GM23338 (cell line): Measurements from ENCODE around the gene SLU7. TPM values are rescaled to one million over a fixed set of nuclear protein-coding genes. Genes with fewer than 3 reads are reported as not detected.

ENCODE experiments used
- ATAC-seq: fragments of 200-7000 bp; cut with Tn5 transposase; 3 replicates; pipeline ENCODE4 v1.9.1; 2020
- DNase-seq: peaks from one replicate; pipeline ENCODE4 v3.0.0-alpha.2; 2015; ENCODE audit warnings: low spot score
- H2AFZ ChIP-seq: fragments of 200-600 bp; sonication (generic); 2 replicates; pipeline ENCODE4 v1.8.0; 2016; ENCODE audit warnings: antibody characterized with exemption, mild to moderate bottlenecking, moderate library complexity
- H3F3A ChIP-seq: fragments of 200-600 bp; sonication (generic); replicated peaks from 2 replicates; pipeline ENCODE4 v1.8.0; 2017; ENCODE audit warnings: antibody characterized with exemption, mixed run types, low read depth
- H3K27ac ChIP-seq: fragments of 200-600 bp; sonication (generic); 2 replicates; pipeline ENCODE4 v1.6.1; 2016; ENCODE audit warnings: low read depth
- H3K27me3 ChIP-seq: fragments of 200-600 bp; sonication (generic); 2 replicates; pipeline ENCODE4 v1.8.0; 2016; ENCODE audit warnings: mild to moderate bottlenecking, mixed run types, moderate library complexity; ENCODE audit not compliant: insufficient read depth
- H3K36me3 ChIP-seq: fragments of 200-600 bp; sonication (generic); 2 replicates; pipeline ENCODE4 v1.8.0; 2016; ENCODE audit warnings: mild to moderate bottlenecking; ENCODE audit not compliant: insufficient read depth
- H3K4me1 ChIP-seq: fragments of 200-600 bp; sonication (generic); 2 replicates; pipeline ENCODE4 v1.8.0; 2016; ENCODE audit warnings: mild to moderate bottlenecking, moderate library complexity; ENCODE audit not compliant: insufficient read depth
- H3K4me2 ChIP-seq: fragments of 200-600 bp; sonication (generic); 2 replicates; pipeline ENCODE4 v1.7.1; 2017; ENCODE audit warnings: mixed run types
- H3K4me3 ChIP-seq: fragments of 200-600 bp; sonication (generic); 2 replicates; pipeline ENCODE4 v1.6.1; 2016; ENCODE audit warnings: mixed run types
- H3K79me2 ChIP-seq: fragments of 200-600 bp; sonication (generic); replicated peaks from 2 replicates; pipeline ENCODE4 v1.8.0; 2017; ENCODE audit warnings: mild to moderate bottlenecking; ENCODE audit not compliant: insufficient read depth
- H3K9me2 ChIP-seq: fragments of 200-600 bp; sonication (generic); 2 replicates; pipeline ENCODE4 v1.8.0; 2017; ENCODE audit not compliant: insufficient read depth
- H4K20me1 ChIP-seq: fragments of 200-600 bp; sonication (generic); replicated peaks from 2 replicates; pipeline ENCODE4 v1.8.0; 2017; ENCODE audit warnings: mild to moderate bottlenecking; ENCODE audit not compliant: insufficient read depth
- H3K27ac Mint-ChIP-seq: 2 replicates; pipeline ENCODE4 v1.8.0; 2020; ENCODE audit warnings: inconsistent platforms, mild to moderate bottlenecking, moderate library complexity, mixed read lengths
- H3K27me3 Mint-ChIP-seq: 3 replicates; pipeline ENCODE4 v1.8.0; 2022; ENCODE audit warnings: low read depth, mild to moderate bottlenecking, moderate library complexity, mixed read lengths, inconsistent platforms; ENCODE audit not compliant: insufficient read depth, poor library complexity
- H3K36me3 Mint-ChIP-seq: 3 replicates; pipeline ENCODE4 v1.8.0; 2021; ENCODE audit warnings: low read depth, mild to moderate bottlenecking, inconsistent platforms, moderate library complexity, mixed read lengths
- H3K4me1 Mint-ChIP-seq: 3 replicates; pipeline ENCODE4 v1.8.0; 2020; ENCODE audit warnings: mild to moderate bottlenecking, inconsistent platforms, mixed read lengths
- H3K4me3 Mint-ChIP-seq: 3 replicates; pipeline ENCODE4 v1.8.0; 2021; ENCODE audit warnings: moderate library complexity, mild to moderate bottlenecking, inconsistent platforms, mixed read lengths
- H3K9me3 Mint-ChIP-seq: 3 replicates; pipeline ENCODE4 v1.8.0; 2020; ENCODE audit warnings: moderate library complexity, mild to moderate bottlenecking, inconsistent platforms, mixed read lengths
- JUNB ChIP-seq: IDR thresholded peaks from one replicate; pipeline ENCODE4 v1.6.1; 2016; ENCODE audit warnings: antibody characterized with exemption; ENCODE audit not compliant: unreplicated experiment
- NANOG ChIP-seq: IDR thresholded peaks from 2 replicates; pipeline ENCODE4 v1.6.1; 2016; ENCODE audit warnings: antibody characterized with exemption, borderline replicate concordance
- POLR2AphosphoS5 ChIP-seq: IDR thresholded peaks from 2 replicates; pipeline ENCODE4 v1.6.1; 2016; ENCODE audit warnings: antibody characterized with exemption, low read depth
- STAT1 ChIP-seq: IDR thresholded peaks from one replicate; pipeline ENCODE4 v1.6.1; 2016; ENCODE audit warnings: antibody characterized with exemption; ENCODE audit not compliant: unreplicated experiment
- ZNF114 ChIP-seq: fragments of 250-450 bp; sonication (Bioruptor Pico); IDR thresholded peaks from 2 replicates; pipeline ENCODE4 v1.5.0; 2020; ENCODE audit warnings: mild to moderate bottlenecking, moderate library complexity
- ZNF331 ChIP-seq: fragments of 250-450 bp; sonication (Bioruptor Pico); IDR thresholded peaks from 2 replicates; pipeline ENCODE4 v1.5.0; 2020; ENCODE audit warnings: low read depth, mild to moderate bottlenecking, moderate library complexity
- polyA plus RNA-seq: library from polyadenylated mRNA; unstranded; fragments of >200 nt; fragmentation: Nextera tagmentation; extraction: Ambion mirVana; gene quantifications from 2 replicates; pipeline ENCODE4 v1.2.1, GENCODE V29; 2016
- total RNA-seq: library from RNA; depleted of rRNA; stranded (reverse); fragments of >200 nt; shearing (Covaris generic); gene quantifications from 2 replicates; pipeline ENCODE4 v1.2.3, GENCODE V29; 2014
- TF ChIP-seq, protein P1 (sequence below): IDR thresholded peaks from 2 replicates; pipeline ENCODE4 v1.6.1; 2016; ENCODE audit warnings: antibody characterized with exemption
- TF ChIP-seq, protein P2 (sequence below): fragments of 250-450 bp; sonication (Bioruptor Pico); IDR thresholded peaks from 2 replicates; pipeline ENCODE4 v1.5.0; 2020; ENCODE audit warnings: mild to moderate bottlenecking, moderate library complexity

SLU7 gene
- total and polyA plus RNA-seq, 2 experiments from 2014 or later = 27.0 to 47.5 TPM

DNA sequence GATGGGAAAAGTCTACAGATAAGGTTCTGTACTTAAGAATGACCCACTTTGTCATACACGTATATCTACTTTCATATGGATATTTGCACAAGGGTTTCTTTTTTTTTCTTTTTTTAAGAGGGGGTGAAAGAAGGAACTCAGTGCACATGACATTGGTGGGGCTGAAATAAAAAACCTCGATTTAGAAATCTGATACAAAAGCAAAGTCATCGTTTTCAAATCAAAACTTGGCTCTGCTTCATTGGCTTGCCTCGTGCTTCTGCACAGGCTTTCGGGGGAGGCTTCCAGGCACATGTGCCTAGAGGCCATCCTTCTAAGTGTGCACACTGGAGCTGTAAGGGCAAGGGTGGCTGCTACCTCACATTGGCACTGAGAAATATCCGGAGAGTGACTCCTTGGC, 33.9 kb upstream of the SLU7 start:
- Mint-ChIP-seq H3K27me3 (no peaks in the 10 kb centered on the region), H3K36me3 (no peaks in the 10 kb centered on the region), H3K27ac (no peak overlapping the region), H3K4me1 (no peaks in the 10 kb centered on the region), H3K9me3 (no peaks in the 10 kb centered on the region; the same call in 2 of the 3 replicates), H3K4me3 (no peak overlapping the region)
- Histone ChIP-seq H3K27me3 (no peaks in the 10 kb centered on the region), H4K20me1 (no peaks in the 10 kb centered on the region), H3K9me2 (no peaks in the 10 kb centered on the region; the same call in 1 of the 2 replicates), H2AFZ (no peak overlapping the region), H3K36me3 (no peaks in the 10 kb centered on the region), H3K79me2 (no peaks in the 10 kb centered on the region), H3K27ac (no peak overlapping the region), H3K4me2 (no peak overlapping the region), H3K4me1 (no peaks in the 10 kb centered on the region), H3F3A (no peaks in the 10 kb centered on the region), H3K4me3 (no peak overlapping the region)
- no peak for ATAC-seq
- TF ChIP-seq, protein P1, sequence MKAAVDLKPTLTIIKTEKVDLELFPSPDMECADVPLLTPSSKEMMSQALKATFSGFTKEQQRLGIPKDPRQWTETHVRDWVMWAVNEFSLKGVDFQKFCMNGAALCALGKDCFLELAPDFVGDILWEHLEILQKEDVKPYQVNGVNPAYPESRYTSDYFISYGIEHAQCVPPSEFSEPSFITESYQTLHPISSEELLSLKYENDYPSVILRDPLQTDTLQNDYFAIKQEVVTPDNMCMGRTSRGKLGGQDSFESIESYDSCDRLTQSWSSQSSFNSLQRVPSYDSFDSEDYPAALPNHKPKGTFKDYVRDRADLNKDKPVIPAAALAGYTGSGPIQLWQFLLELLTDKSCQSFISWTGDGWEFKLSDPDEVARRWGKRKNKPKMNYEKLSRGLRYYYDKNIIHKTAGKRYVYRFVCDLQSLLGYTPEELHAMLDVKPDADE = no peak
- TF ChIP-seq NANOG (no peak), ZNF114 (CRISPR knock-in tag) (no peak), POLR2AphosphoS5 (no peak), JUNB (no peak), ZNF331 (CRISPR knock-in tag) (no peak), STAT1 (no peak)
- TF ChIP-seq, protein P2, sequence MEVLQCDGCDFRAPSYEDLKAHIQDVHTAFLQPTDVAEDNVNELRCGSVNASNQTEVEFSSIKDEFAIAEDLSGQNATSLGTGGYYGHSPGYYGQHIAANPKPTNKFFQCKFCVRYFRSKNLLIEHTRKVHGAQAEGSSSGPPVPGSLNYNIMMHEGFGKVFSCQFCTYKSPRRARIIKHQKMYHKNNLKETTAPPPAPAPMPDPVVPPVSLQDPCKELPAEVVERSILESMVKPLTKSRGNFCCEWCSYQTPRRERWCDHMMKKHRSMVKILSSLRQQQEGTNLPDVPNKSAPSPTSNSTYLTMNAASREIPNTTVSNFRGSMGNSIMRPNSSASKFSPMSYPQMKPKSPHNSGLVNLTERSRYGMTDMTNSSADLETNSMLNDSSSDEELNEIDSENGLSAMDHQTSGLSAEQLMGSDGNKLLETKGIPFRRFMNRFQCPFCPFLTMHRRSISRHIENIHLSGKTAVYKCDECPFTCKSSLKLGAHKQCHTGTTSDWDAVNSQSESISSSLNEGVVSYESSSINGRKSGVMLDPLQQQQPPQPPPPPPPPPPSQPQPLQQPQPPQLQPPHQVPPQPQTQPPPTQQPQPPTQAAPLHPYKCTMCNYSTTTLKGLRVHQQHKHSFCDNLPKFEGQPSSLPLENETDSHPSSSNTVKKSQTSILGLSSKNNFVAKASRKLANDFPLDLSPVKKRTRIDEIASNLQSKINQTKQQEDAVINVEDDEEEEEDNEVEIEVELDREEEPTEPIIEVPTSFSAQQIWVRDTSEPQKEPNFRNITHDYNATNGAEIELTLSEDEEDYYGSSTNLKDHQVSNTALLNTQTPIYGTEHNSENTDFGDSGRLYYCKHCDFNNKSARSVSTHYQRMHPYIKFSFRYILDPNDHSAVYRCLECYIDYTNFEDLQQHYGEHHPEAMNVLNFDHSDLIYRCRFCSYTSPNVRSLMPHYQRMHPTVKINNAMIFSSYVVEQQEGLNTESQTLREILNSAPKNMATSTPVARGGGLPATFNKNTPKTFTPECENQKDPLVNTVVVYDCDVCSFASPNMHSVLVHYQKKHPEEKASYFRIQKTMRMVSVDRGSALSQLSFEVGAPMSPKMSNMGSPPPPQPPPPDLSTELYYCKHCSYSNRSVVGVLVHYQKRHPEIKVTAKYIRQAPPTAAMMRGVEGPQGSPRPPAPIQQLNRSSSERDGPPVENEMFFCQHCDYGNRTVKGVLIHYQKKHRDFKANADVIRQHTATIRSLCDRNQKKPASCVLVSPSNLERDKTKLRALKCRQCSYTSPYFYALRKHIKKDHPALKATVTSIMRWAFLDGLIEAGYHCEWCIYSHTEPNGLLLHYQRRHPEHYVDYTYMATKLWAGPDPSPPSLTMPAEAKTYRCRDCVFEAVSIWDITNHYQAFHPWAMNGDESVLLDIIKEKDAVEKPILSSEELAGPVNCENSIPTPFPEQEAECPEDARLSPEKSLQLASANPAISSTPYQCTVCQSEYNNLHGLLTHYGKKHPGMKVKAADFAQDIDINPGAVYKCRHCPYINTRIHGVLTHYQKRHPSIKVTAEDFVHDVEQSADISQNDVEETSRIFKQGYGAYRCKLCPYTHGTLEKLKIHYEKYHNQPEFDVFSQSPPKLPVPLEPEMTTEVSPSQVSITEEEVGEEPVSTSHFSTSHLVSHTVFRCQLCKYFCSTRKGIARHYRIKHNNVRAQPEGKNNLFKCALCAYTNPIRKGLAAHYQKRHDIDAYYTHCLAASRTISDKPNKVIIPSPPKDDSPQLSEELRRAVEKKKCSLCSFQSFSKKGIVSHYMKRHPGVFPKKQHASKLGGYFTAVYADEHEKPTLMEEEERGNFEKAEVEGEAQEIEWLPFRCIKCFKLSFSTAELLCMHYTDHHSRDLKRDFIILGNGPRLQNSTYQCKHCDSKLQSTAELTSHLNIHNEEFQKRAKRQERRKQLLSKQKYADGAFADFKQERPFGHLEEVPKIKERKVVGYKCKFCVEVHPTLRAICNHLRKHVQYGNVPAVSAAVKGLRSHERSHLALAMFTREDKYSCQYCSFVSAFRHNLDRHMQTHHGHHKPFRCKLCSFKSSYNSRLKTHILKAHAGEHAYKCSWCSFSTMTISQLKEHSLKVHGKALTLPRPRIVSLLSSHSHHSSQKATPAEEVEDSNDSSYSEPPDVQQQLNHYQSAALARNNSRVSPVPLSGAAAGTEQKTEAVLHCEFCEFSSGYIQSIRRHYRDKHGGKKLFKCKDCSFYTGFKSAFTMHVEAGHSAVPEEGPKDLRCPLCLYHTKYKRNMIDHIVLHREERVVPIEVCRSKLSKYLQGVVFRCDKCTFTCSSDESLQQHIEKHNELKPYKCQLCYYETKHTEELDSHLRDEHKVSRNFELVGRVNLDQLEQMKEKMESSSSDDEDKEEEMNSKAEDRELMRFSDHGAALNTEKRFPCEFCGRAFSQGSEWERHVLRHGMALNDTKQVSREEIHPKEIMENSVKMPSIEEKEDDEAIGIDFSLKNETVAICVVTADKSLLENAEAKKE (CRISPR knock-in tag) = no peak
- DNase-seq = no peak
